Measurements from ENCODE around the gene LPAR3.

The LPAR3 gene

DNA sequence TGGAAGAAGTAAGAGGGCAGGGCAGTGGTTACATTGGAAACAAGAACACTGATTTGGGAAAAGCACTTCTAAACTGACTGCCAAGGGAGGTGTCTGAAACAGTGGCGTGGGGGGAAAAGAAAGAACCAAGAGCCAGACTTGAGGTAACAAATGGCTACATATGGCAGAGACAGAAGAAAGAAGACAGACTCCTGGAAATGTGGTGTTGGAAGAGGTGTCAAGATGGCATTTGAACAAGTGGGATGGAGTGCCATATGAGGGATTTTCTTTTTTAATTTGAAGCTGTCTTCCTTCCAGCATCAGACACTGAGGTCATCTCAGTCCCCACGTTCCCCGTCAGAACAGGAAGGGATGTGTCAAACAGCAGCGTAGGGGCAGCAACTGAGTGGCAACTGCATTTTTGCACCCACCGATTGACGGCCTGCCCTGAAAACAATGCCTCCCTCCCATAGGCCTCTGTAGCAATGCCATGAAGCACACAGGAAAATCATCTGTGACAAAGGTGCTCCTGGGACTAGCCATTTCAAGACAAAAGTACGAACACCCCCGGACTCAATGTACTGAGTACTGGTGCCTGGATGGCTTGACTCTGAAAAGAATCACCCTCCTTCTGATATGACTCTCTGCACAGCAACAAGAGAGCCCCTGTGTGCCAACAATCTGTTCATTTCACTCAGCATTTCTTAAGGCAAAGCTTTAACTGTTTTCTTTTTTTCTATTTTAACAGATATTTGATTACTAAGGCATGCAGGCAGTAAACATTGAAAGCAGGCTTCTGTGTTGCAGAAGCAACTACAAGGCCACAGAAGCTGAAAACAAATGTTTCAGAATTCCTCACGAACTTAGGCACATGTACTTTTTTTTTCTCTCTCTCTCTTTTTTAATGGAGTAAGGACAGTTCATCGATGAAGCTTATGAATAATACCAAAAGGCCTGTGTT lies 37.0 kb downstream of the LPAR3 start:
- DNase-seq (ENCODE audit: low spot score), result no peak

DNA sequence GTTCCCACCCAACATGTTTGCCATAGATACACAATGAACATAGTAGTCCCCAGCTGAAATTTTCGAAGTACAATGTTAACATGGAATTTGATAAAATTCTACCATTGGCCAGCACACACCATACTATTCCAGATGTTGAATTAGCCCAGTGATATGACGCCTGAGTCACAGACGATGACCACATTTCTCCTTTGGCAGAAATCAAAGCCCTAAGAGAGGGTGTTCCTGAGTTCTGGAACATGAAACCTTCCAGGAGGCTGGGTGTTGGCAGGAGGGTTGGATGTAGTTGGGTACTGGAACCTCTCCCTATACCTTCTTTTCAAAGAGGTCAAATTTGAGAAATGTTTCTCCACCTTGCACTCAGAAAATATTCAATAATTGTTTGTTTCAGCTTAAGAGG lies 37.8 kb downstream of the LPAR3 start:
- DNase-seq (ENCODE audit: low spot score), result no peak

DNA sequence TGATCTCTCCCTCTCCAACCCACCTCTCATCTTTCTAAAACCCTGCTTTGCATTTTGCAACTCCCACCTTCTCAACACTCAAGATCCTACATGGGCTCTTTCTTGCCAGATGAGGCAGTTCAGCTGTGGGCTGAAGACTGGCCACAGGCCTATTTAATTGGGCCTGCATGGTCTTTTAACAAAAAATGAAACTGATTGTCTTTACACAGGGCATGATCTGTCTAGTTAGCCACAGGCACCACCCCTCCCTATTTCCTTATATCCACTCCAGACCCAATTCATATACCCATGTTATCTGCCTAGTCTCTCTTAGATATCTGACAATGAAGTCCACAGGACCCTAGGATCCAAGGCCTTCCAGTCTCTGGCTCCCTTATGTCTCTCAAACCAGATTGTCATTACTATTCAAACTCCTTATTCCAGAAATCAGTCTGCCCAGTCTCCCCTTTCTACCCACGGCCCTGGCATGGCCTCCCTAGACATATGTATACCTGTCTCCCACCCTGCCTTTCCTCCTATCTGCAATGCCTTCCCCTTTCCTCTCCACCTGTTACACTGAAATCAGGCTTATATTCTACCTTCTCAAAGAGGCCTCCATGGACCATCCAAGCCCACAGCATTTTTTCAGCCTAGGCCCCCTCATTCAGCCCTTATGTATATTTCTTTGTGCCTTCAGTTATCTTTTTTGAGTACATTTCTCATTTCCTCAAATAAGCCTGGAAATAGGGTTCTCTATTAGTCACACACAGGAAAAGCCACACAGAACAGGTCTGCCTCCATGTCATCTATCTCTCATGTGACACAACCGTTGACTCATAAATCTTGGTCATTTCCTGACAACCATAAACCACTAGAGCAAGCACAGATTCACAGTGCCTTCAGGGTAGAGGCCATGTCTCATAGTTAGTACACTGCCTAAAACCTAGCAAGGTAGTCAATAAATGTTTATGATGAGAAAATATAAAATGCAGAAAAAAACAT lies 39.0 kb downstream of the LPAR3 start:
- no peak for DNase-seq (ENCODE audit: low spot score)

DNA sequence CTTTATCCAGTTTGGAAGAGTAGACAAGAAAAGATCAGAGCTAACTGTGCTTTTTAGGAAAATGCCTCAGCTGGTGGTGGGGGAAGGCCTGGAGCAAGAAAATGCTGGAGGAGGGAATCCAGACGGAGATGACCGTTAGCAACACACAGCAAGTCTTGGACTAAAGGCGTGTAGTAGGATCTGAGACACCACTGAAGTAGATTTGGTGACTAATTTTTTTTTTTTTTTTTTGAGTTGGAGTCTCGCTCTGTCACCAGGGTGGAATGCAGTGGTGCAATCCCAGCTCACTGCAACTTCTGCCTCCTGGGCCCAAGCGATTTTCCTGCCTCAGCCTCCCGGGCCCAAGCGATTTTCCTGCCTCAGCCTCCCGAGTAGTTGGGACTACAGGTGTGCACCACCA lies 41.2 kb downstream of the LPAR3 start:
- DNase-seq (ENCODE audit: low spot score), result no peak

DNA sequence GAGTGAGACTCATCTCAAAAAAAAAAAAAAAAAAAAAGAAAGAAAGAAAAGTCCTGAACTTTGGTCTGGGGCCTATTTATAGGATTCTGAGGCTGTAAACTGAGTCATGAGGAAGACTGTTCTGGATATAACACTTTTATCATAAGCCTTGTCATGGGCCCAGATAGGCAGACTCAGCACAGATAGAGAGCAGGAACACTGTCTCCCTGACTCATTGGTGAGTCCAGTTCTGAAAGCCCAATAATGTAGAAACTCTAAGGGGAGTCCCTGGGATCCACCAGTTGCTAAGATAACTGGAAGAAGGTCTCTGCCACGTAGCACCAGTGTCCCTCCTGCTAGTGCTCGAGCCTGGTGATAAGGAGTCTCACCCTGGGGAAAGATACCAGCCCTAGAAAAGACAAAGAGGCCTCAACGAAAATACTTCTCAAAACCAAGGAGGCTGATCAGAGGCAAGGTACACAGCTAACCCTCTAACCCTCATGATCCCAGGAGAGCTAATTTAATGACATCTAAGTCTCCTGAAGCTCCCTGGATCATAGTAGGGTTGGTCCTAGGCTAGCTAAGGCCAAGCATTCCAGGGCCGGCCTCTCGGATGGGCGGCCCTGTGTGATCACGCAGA lies 43.5 kb downstream of the LPAR3 start:
- no peak for DNase-seq (ENCODE audit: low spot score)

DNA sequence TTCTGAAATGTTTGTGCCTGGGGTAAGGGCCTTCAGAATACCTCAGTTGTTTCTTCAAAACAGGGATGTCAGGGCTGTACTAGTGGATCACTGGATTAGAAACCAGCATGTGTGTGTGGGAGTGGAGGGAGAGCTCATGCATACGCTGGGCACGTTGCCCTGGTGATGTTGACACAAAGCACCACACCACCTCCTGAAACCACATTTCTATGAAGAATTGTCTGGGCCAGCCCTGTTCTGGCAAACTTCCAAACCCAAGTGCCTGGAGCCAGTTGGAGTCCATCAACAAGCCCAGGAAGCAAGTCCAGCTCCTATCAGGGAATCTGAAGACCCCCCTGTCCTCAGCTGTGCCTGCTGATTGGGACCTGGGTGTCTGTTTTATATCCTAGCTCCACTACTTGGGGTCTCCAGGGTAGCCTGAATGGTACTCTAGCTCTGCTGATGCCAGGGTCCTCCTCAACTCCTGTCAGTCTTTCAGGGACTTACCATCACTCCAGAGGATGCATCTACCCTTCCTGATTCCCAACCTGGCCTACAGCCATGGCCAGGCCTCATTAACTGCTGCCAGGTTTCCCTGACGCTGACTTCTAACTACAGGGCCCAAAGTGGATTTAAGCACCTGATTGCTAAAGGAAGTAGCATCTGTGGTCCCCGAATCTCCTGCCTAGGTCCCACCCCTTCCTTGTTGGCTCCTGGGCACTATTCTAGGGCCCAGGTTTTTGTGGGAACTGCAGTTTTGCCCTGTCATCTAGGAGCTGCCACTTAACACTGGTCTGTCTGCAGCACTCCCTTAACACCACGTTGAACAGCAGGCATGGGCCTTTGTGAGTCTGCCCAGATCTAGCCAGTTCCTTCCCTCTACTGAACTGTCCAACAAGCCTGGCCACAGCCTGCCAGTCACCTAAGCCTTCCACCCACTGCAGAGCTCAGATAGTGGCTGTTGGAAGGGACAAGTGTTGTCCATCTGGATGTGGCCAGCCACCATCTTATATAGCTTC lies 45.5 kb downstream of the LPAR3 start:
- no peak for DNase-seq (ENCODE audit: low spot score)

DNA sequence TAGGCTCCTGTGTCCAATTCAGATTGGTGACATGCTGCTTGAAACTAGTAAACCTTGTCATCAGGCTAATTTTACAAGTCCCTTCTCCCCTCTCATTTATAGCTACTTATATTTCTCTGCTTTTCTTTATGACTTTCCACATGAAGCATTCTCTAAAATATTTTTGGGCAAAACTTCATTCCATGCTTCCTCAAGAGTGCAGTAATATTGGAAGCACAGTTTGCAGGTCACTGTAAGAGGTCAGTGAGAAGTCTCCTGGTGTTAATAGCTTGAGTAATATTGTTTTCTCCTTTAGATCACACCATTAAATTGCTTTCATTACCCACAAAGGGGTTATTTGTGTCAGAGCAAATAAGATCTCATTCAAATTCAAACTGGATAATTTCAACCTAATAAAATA lies 46.6 kb downstream of the LPAR3 start:
- no peak for DNase-seq (ENCODE audit: low spot score)

DNA sequence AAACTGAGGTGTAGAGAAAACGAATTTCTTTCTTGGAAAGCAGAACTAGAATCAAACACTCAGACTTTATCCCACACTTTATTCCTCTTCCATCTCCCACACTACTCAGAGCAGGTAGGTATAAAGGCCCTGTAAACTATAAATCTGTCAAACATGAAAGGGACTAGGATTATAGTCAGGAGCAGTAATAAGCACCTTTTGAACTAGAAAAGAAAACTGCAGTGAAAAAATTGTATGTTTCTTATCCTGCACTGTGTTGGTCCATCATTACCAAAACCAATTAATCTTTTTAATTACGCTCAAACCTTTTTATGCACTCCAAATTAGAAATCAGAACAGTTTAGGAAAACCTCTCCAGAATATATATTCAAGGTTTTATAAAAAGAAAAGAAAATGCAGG lies 47.6 kb downstream of the LPAR3 start:
- DNase-seq (ENCODE audit: low spot score), result no peak

DNA sequence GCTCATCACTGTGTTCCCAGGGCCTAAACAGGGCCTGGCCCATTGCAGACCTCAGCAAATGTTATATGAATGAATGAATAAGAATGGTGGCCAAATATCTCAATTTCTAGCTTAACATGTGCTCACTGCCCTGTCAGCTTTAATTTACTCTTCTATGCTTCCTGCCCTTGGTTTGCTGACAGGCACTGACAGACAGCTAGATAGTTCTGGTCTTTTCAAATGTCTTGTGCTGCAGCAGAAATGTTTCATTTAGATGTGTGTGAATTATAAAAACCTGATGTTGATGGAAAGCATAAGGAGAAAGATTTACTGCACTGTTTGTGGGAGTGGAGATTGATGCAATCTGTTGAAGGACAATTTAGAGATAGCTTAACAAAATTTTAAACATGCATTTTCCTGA lies 48.9 kb downstream of the LPAR3 start:
- no peak for DNase-seq (ENCODE audit: low spot score)

DNA sequence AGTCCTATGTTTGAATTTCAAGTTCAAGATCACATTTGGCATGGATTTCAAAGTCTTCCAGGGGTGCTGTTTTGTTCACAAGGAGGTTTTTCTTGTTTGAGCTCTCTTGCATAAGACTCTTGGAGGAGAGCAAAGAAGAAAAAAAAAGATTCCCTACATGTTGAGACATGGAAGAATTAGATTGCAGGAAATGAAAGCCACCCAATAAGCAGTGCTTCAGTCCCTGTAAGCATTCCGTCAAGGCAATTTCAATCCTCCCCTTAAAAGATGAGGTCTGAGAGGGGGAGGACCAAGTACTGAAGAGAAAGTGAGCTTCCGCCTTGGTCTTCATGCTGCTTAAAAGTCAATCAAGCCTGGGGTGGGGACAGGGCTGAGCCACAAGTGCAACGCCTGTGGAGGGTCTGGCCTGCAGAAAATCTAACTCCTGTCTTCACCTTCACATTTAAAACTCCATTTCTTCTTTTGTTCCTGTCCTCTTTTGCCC lies 50.2 kb downstream of the LPAR3 start:
- no peak for DNase-seq (ENCODE audit: low spot score)

DNA sequence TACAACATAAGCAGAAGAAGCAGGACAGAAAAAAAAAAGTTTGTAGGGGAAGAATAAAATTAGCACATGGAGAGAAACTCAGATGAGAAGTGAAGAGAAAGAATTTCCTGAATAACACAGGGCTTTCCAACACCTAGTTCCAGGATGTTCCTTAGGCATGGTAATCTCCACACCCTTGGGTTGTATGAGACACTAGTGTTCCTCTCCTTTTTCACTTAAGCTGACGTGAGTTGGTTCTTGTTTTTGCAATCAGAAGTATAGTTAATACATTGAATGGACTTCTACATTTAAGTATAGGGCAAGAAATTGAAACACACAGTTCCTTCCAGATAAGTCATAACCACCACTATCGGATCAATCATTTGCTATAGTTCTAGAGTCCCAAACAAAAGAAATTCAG lies 51.0 kb downstream of the LPAR3 start:
- no peak for DNase-seq (ENCODE audit: low spot score)

DNA sequence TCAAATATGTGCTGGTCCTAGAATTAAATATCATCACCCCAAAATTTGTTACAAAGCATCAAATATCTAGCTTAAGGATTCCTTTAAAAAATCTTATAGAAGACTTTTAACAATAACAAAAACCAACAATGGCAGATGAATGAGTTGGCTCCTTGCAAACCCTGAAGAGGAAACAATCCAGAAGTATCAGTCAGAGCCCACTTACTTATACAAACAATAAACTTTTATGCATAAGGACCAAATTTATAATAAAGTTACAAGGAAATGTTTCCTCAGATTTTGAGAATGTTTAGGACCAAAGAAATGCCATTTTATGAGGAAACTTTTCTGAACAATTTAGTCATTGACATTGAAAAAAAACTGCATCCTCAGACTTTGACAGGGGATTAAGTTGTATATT lies 52.7 kb downstream of the LPAR3 start:
- DNase-seq (ENCODE audit: low spot score), result no peak

DNA sequence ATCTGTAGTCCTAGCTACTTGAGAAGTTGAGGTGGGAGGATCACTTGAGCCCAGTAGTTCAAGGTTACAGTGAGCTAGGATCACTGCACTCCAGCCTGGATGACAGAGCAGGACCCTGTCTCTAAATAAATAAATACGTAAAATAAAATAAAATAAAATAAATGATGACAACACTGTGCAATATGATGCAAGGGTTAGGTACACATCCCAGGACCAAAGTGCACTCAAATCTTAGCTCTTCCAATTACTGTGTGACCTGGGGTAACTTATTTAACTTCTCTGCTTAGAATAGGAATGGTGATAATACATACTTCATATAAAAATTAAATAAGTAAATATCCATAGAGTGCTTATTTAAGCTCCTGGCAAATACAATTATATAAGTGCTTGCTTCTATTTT lies 53.5 kb downstream of the LPAR3 start:
- no peak for DNase-seq (ENCODE audit: low spot score)

DNA sequence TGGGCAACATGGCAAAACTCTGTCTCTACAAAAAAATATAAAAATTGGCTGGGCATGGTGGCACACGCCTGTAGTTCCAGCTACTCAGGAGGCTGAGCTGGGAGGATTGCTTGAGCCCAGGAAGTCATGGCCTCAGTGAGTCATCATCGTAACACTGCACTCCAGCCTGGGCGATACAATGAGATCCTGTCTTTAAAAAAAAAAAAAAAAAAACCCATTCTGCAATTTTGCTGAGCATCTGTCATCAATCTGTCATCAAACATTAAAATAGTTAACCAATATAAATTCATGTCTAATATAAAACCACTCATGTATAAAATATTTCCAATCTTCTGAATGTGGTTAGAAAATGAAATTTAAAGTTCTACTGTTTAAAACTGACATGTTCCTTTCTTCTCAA lies 56.9 kb downstream of the LPAR3 start:
- no peak for DNase-seq (ENCODE audit: low spot score)

DNA sequence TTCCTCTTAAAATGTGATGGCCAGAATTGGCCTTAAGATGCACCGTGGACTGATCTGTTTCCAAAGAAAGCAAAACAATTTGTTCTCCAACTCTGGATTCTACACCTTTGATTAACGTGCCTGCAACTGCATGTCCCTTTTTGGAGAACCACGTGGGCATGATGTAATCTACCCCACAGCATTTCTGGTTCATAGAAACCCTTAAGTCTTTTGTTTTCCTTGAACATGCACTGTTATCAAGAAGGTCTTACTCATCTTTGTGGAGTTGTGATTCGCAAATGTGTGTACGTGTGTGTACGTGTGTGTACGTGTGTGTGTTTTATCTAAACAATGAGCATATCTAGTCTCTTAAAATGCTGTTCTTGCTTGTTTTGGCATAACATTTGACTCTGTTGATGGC lies 57.8 kb downstream of the LPAR3 start:
- DNase-seq (ENCODE audit: low spot score), result no peak

DNA sequence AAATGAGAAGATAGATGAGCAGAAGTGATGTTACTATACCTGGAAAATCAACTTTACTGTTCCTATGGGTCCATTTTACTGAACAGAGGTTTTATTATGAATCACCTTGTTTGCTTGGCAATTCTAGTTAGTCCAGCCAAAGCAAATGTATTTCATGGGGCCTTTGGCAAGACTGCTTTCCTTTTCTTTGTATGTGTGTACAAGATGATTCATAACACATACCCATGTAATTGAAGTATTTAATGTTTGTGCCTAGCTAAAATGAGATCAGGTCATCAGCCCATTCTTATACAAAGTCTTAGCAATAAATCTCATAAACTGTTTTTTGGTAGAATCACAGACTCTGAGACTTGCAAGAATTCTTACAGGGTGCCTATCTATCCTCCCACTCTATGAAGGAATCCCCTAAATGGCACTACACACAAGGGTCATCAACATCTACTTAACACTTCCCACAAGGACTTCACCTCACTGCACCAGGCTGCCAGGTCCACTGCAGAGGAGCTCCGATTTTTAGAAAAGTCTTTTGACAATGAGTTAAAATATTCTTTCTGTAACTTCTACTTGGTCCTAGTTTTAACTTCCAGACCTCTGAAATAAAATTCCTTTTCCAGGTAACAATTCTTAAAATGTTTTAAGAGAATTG lies 58.5 kb downstream of the LPAR3 start:
- DNase-seq (ENCODE audit: low spot score), result no peak

DNA sequence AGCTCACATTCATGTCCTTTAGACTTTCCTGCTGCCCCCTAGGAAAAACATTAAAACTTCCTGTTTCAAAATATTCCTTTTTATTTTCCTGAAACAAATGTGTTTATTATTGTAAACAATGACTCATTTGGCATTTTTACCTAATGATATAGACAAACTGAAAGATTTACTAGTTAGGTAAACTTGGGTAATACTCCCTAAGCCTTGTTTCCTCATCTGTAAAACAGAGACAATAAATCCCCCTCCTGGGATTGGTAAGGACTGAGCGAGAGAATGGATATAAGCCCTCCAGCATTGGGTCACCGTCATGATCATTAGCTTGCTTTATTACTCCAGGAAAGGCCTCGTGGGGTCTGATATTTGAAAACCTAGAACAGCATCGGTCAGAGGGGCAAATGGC lies 59.8 kb downstream of the LPAR3 start:
- no peak for DNase-seq (ENCODE audit: low spot score)

DNA sequence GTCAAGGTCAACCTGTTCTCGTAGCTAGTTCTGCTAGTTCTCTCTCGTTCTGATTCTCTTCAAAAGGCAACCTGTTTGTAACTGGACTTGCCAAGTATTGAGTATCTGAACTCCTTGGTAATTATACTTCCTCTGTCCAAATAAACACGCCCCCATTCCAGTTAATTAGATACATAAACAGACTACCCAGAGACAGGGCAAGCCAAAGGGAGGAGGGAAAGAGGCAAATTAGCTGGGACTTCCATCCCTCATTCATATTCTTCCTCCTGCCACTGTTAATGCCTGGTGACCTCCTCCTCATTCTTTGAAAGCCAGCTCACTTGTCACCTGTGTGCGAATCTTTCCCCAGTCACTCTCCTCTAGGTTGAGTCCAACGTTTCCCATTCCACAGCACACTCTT lies 62.9 kb downstream of the LPAR3 start:
- DNase-seq (ENCODE audit: low spot score), result no peak

DNA sequence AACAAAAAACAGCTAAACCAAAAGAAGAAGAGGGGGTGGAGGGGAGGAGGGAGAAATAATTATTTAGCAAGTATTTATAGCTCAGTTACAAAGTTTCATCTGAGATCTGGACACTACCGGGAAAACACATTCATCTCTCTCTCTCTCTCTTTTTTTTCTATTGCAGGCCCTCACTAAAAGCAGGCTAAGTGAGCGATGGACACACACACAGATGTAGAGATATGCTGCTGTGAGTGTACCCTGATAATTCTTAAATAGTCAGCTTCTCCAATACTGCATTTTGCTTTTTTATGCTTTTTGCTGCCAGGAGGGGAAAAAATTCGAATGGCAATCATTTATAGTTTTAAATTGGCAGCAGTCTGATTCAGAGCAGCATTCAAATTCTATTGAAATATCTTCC lies 65.0 kb downstream of the LPAR3 start:
- no peak for DNase-seq (ENCODE audit: low spot score)

DNA sequence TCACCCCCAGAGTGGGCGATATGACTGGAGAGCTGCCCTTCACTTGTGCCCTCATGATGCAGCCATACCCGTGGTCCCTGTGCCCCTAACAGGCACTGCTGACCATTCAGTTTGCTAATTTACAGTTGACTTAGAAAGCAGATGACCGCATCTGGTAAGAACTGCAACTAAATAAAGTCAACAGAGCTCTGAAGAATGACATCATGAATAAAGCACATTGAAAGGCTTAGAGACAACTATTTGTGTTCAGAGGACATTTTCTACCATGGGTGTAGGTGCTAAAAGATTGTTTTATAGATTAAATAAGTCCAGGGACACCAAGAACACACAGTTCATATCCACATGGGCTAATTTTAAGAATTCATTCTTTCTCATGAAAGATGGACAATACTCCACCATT lies 65.5 kb downstream of the LPAR3 start:
- DNase-seq (ENCODE audit: low spot score), result no peak

DNA sequence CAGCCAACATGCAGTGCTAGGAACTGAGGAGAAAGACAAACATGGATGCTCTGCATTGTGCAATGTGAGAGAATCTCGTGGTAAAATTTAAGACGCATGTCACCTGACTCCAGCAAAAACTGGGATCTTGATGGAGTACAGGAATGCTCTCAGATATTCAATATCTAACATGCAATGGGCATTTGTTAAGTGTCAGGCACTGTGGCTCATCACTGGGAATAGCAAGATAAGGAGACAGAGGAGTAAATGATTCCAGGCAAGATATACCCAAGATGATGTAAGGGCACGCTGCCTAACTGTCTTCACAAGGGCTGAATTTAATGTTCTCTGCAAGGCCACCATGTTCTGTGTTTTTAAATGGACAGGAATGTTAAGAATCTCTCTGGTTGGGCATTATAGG lies 67.8 kb downstream of the LPAR3 start:
- no peak for DNase-seq (ENCODE audit: low spot score)

Data from hematopoietic multipotent progenitor cell treated with erythropoietin and hydrocortisone succinate and interleukin-3 and kit ligand, for 17 days (in vitro differentiated cells).